ENCODE measurements around the gene NDUFB2. TPM values are rescaled to one million over a fixed set of nuclear protein-coding genes. Genes with fewer than 3 reads are reported as not detected.
A peak's percentile ranks its signal among the peaks of the same experiment; 100 is the strongest.
"Not testable (repeated sequence)": the region's sequence is repeated elsewhere in the genome, so short reads cannot be mapped to it uniquely, and the experiment has no call there.

Gene NDUFB2
- 345 and 433 TPM in 2 replicates for polyA plus RNA-seq (2014; cell fraction: cytosol; rRNA removed)
- 328 and 426 TPM in 2 replicates for polyA plus RNA-seq (2014; cell fraction: nucleus; rRNA removed)

DNA sequence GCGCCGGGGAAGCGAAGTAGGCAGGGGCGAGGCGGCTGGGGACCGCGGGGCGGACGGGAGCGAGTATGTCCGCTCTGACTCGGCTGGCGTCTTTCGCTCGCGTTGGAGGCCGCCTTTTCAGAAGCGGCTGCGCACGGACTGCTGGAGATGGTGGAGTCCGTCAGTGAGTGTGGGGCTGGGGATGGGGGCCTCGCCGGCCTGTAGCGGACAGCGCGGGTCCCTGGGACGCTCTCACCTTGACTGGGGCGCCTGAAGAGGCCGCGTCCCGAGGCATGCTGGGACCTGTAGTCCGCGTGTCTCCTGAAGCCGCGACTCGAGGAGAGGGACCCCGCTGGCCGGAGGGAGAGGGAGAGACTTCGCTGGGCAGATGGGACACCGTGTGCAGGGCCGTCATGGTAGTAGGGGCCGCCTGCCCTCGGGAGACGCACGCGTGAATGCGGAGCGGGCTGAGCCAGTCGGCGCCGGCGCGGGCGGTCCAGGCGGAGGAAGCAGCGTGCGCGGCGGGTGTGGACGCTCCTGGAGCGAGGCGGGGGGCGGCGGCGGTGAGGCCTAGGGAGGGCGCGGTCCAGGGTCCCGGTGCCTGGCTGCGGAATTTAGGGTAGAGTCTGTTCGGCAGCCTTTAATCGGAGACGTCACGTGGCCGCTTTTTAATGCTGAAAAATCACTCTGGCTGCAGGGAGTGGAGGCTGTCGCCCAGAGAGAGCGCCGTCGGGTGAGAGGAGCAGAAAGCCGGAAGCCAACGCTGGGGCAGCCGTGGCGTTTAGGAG, at the start of gene NDUFB2:
Gene NDUFB2, plus strand, starts transcription at position 29 of the 767 bp plus-strand sequence. Its CDS starts 37 bp downstream, at position 66.
- peak; percentile 93 for DNase-seq (ENCODE audit: low spot score)

- peak; percentile 87 for DNase-seq (ENCODE audit: low spot score)
Measured at GRCh38 chr7:140646931-140647647, 49.4 kb upstream of the NDUFB2 start.

- no peak for DNase-seq (ENCODE audit: low spot score)
Measured at GRCh38 chr7:140649556-140650205, 46.8 kb upstream of the NDUFB2 start.

DNA sequence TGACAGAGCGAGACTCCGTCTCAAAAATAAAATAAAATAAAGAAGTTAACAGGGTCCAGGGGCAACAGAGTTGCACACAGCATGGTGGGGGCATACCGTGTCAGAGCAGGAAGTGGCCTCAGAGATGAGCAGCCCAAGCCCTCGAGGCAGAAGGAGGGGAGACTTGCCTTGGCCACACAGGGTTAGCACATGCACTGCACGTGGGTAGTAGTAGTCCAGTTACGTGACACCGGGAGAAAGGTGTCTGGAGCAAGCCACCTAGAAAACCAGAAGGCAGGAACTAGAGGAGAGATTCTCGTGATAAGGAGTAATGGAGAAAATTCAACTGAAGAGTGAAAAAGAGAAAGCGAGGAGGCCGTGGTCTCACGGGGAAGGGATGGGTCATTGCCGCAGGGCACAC, 46.1 kb upstream of the NDUFB2 start:
- DNase-seq (ENCODE audit: low spot score) = no peak

DNA sequence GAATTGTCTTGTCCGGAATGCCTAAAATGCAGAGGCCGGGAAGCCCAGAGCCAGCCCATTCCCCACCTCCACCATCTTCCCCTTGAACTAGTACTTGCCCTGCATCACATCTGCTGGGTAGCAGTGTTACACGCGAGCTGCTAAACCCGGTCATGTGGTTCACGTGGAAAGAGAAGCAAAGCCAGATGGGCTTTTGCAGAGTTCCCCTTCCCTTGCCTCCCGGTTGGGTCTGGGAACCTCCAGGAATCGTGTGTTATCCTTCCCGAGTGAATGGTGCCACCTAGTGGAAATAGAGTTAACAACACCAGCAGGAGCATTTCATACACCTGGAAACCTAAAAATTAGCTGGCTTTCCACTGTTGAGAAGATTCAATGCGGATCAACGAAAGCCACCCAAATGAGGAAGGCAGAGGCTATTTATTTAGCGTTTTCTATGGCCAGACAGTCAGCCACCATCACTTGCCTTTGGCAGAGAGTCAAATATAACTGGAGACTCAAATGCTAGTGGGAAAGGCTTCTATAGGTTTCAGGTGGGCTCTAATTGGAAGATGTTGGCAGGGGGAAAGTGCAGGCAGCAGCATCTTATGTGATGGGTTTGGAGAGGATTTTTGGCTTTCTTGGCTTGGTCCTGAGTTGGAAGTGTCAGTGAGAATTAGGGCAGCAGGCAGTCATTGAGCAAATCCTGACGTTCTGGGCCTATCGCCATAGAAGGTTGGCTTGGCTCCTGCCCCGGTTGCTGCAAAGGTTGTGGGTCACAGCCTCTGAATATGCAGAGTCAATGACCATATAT, 43.0 kb upstream of the NDUFB2 start:
- peak; percentile 87 for DNase-seq (ENCODE audit: low spot score)

DNA sequence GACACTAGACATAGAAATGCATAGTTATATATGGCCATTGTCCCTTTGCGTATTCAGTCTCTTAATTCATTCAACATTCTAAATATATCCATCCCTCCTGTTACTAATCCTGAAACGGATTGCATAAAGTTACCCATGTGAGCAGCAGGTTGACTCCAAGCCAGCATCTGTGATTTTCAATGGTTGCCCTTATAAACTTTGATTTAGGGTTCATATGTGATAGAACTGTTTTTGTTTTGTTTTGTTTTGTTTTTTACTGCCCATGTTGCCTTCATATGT, 42.5 kb upstream of the NDUFB2 start:
- no peak for DNase-seq (ENCODE audit: low spot score)

- no peak for DNase-seq (ENCODE audit: low spot score)
Measured at GRCh38 chr7:140654661-140655060, 41.8 kb upstream of the NDUFB2 start.

DNA sequence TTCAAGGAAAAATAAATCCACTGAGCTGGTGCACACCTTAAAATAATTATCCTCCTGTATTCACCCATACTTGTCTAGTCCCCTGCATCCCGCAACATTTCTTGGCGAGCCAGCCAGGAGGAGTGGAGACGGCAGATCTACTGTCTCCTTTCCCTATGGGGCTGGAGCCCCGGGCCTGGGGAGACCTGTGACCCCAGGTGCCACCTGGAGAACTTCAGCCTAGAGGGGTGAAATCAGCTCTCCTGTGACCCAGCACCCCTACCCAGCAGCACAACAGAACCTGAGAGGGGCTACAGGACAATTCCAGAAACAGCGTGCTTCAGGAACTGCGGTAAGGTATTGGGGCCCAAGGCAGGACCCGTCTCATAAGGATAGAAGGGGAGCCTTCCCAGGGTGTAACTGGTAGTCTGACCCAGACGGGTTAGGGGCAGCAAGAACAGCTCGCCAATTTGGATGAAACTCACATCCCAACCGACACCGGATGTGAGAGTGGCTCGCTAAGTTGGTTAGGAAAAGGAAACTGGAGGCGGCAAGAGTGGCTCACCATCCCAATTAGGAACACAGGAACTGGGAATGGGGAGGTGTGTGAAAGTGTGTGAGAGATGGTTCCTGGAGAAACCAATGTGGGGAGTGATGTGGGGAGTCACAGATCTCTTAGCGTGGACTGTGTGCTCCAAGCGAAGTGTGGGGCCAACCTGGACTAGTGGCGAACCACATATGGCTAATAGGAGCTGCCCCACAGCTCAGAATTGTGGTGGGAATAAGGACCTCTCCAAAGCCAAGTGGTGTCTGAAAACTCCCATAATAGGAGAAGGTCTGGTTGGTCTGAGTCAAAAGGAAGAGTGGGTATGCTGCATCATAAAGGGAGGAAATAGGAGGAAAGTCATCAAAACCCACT, 40.7 kb upstream of the NDUFB2 start:
- DNase-seq (ENCODE audit: low spot score) = no peak

DNA sequence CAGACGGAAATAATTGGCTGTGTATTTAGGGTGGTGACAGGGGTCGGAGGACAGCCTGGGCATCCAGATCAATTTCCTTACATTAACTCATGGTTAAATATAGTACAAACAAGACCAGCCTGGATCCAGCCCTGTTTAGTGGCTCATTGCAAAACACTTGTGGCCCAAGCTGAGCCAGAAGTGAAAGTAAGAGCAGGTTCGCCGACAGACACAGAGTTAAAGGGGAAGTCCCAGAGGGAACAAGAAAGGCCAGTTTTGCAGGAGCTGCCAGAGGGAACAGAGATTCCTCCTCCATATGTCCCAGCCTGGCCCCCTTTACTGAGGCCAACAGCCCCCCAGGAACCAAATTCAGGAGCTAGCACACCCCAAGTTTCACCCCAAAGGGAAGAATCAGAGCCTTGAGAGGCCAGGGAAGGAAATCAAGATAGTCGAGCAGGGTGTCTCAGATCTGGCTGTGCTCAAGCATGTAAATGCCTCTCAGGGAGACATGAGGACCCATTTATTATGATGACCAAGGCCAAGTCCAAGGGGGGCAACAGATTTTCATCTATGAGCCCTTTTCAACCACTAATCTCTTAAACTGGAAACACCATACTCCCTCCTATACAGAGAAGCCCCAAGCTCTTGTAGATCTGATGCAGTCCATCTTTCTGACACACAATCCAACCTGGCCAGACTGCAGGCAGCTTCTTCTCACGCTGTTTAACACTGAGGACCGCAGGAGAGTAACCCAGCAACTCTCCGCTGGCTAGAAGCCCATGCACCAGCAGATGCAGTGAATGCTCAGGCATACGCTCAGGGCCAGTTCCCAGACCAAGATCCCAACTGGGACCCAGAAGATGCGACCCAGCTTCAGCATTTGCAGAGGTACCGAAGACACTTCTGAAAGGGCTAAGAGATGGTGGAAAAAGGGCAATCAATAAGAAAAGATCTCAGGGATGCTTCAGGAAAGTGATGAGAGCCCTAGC, 39.7 kb upstream of the NDUFB2 start:
- no peak for DNase-seq (ENCODE audit: low spot score)

GRCh38 chr7:140657891-140658290, 38.6 kb upstream of the NDUFB2 start:
- DNase-seq (ENCODE audit: low spot score) = no peak

GRCh38 chr7:140659856-140660255, 36.7 kb upstream of the NDUFB2 start:
- DNase-seq (ENCODE audit: low spot score) = no peak

DNA sequence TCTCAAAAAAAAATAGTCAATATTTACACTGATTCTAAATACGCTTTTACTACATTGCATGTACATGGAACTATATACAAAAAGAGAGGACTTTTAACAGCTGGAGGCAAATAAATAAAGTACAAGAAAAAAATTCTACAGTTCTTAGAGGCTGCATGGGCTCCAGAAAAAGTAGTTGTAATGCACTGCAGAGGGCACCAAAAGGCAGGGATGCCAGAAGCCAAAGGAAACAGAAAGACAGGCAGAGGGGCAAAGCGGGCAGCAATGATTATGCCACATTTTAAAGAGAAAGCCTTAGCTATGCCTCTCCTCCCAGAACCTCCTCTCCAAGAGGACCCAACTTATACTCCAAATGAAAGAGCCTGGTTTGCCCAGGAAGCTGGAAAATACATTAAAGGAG, 35.4 kb upstream of the NDUFB2 start:
- no peak for DNase-seq (ENCODE audit: low spot score)

DNA sequence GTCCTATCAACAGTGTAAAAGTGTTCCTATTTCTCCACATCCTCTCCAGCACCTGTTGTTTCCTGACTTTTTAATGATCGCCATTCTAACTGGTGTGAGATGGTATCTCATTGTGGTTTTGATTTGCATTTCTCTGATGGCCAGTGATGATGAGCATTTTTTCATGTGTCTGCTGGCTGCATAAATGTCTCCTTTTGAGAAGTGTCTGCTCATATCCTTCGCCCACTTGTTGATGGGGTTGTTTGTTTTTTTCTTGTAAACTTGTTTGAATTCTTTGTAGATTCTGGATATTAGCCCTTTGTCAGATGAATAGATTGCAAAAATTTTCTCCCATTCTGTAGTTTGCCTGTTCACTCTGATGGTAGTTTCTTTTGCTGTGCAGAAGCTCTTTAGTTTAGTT, 33.6 kb upstream of the NDUFB2 start:
- not testable (repeated sequence) for DNase-seq (ENCODE audit: low spot score)

- DNase-seq (ENCODE audit: low spot score) = no peak
Measured at GRCh38 chr7:140667476-140667875, 29.0 kb upstream of the NDUFB2 start.

- DNase-seq (ENCODE audit: low spot score) = no peak
Measured at GRCh38 chr7:140668641-140669040, 27.9 kb upstream of the NDUFB2 start.

GRCh38 chr7:140669352-140669751, 27.2 kb upstream of the NDUFB2 start:
- DNase-seq (ENCODE audit: low spot score) = no peak

GRCh38 chr7:140669862-140670261, 26.6 kb upstream of the NDUFB2 start:
- DNase-seq (ENCODE audit: low spot score) = not testable (repeated sequence)

- DNase-seq (ENCODE audit: low spot score) = no peak
Measured at GRCh38 chr7:140670343-140670935, 26.1 kb upstream of the NDUFB2 start.

DNA sequence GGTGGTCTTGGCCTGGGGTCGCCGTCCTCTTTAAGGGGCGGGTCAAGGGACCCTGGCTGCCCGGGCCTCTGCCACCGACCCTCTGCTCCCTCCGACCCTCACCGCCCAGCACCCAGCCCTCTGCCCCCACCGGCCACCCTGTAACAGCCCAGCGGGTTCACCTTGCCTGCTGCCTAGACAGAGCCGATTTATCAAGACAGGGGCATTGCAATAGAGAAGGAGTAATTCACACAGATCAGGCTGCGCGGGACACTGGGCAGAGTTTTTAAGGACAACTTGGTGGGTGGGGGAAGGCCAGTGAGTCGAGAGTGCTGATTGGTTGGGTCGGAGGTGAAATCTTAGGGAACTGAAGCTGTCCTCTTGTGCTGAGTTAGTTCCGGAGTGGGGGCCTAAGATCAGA, 24.5 kb upstream of the NDUFB2 start:
- no peak for DNase-seq (ENCODE audit: low spot score)

Data from SK-N-DZ (cell line).